GM18507 (cell line): ENCODE data around the gene LIN9.
A peak's percentile ranks its signal among the peaks of the same experiment; 100 is the strongest.

Source experiments
- DNase-seq: peaks from one replicate; pipeline ENCODE4 v3.0.0; 2011; ENCODE audit warnings: low read depth; ENCODE audit not compliant: insufficient read length; ENCODE audit errors: extremely low spot score
- FAIRE-seq: peaks from 2 replicates; lab custom pipeline; 2011; peaks lifted over from hg19 to GRCh38; lab: Jason Lieb, UNC

The LIN9 gene

GRCh38 chr1:226187380-226187779, 121.6 kb downstream of the LIN9 start:
- no peak for FAIRE-seq
- DNase-seq: no peak

GRCh38 chr1:226187019-226187322, 122.0 kb downstream of the LIN9 start:
- FAIRE-seq (no peak), DNase-seq (no peak)

DNA sequence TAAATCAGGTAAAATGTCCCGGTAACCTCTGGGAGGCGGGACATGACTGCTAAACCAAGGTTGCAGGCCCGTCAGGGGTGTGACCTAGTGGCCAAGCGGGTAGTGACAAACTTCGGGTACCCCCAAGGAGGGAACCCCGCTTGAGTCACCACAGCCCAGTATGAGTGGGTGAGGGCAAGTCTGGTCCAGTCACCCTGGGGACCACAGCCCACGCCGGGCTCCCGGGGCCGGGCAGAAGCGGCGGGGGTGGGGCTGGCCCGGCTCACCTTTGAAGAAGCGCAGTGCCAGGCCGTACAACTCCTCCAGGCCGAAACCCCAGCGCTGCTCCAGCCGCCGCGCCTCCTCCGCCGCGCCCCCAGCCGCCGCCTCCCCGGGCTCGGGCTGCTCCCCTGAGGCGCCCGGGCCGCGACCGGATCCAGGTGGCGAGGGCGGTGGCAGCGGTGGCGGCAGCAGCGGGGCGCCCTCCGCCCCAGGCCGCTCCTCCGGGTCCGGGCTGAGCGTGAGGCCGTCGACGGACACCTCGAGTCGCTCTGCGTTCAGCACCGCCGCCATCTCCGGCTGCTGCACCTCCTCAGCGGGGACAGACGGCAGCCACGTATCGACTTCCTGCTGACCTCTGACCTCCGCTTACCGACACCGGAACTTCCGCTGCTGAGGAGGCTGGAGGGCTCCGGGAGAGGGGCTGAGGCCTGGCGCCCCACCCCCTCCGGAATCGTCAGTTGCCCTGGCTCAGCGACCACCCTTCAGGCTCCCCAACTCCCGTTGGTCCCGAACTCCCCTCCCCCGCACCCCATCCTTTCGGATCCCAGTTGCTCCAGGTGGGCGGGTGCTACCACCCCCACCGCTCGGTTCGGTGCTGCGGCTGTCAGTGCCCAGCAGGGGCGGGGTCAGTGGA, 122.6 kb downstream of the LIN9 start, which contains the start of gene ACBD3:
Gene ACBD3 (minus strand): TSS at position 618 of the 895 bp plus-strand sequence. CDS start 66 bp downstream, at position 552.
- peak; percentile 96 for FAIRE-seq
- DNase-seq: peak; percentile 87

DNA sequence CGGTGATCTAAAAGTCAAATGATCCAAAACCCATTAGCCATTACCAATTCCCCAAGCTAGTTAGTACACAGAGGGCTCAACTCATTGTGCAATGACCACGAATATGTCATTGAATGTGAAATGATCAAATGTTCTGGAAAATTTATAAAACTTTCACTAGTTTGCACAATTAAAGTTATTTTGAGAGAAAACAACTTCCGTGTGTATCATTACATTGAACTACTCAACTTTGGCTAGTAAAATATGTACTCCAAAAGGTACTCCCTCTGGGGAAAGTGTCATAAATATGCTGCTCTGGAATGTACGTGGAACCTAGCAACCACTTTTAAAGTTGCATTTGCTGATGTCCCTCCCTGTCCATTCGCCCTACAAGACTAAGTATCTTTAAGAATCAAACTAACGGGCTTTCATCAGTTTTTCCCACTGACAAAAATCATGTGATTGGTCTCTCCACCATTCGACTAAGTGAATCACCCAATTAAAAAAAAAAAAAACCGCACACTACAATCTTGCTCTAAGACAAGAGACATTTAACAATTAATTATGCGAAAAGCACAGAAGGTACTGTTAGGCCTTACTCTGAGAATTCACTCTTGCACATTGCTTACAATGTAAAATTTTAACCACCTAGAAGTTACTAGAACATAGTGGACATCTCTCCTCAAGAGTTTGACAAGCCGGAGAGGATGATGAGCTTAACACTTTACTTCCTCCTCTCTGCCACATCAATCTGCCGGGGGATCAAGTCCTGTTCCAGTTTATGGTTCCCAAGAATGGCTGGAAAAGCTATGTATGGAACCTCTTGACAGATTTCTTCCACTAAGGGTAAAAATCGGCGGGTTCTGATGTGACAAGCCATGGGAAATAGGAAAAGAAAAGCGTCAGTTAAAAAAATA, 123.6 kb downstream of the LIN9 start:
- DNase-seq (no peak), FAIRE-seq (no peak)

DNA sequence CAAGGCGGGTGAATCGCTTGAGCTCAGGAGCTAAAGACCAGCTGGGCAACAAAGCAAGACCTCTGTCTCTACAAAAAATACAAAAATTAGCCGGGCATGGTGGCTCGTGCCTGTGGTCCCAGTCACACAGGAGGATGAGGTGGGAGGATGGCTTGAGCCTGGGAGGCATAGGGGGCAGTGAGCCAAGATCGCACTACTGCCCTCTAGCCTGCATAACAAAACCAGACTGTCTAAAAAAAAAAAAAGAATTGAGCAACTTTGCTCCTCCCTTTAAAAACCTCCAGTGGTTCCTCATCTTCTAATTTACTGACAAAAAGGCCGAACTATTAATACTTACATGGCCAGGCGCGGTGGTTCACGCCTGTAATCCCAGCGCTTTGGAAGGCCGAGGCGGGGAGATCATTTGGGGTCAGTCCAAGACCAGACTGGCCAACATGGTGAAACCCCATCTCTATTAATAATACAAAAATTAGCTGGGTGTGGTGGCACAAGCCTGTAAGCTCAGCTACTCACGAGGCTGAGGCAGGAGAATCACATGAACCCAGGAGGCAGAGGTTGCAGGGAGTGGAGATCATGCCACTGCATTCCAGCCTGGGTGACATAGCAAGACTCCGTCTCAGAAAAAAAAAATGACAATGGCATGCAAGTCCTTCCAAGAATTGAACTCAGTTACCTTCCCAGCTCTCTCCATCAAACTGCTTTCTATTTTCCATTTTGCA, 126.8 kb downstream of the LIN9 start:
- FAIRE-seq (peak; percentile 47), DNase-seq (no peak)
